HG03439 (cell line): Measurements from ENCODE around the gene KHK.

Source experiments
- ATAC-seq: cut with Tn5 transposase; IDR thresholded peaks from one replicate; pipeline ENCODE4 v1.9.1; 2021; ENCODE audit warnings: mild to moderate bottlenecking, moderate library complexity; ENCODE audit not compliant: unreplicated experiment

KHK gene

DNA sequence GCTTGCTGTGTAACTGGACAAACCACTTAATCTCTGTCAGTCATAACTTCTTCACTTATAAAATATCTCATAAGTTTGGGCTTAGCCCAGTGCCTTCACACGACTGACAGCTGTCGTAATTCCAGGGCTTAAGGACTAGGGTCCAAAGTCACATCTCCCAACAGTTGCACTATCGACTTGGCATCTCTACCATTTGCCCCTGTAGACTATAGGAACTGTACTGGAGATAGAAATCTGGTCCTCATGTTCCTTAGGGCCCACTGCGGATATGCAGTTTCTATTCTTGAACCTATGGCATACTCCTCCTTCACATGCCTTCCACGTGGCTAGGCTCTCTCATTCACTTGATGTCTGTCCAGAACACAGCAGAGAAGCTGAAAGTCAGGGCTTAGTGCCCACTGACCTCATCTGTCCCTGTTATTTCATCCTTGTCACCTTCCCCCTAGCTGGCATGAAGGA is 39.7 kb downstream of the KHK start:
- no peak for ATAC-seq

DNA sequence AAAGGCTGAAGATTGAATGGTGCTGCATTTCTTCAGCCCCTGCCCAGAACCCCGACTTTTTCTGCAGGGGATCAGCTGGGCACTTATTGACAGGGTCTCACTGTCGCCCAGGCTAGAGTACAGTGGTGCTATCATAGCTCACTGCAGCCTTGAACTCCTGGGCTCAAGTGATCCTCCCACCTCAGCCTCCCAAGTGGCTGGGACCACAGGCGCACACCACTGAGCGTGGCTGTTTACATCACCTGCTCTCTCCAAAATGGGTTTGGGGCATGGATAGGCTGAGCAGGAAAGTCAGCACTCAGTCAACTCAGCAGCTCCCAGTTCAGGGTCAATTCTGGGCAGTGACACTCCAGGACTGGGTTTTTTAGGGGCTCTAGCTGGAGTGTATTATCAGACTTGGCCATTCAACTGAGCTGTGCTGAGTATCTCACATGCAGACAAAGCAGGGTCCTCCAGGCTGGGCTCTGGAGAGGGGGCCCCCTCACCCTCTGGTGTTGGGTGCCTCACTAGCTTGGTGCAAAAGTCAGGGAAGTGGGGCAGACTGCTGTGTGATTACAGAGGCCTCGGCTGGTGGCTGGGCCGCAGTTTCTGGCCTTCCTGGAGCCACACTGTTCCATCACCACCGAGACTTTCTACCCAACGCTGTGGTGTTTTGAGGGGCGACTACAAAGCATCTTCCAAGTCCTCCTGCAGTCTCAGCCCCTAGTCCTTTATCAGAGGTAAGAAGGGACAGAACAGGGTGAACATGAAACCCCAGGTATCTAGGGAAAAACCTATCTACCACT is 41.5 kb downstream of the KHK start:
- no peak for ATAC-seq

DNA sequence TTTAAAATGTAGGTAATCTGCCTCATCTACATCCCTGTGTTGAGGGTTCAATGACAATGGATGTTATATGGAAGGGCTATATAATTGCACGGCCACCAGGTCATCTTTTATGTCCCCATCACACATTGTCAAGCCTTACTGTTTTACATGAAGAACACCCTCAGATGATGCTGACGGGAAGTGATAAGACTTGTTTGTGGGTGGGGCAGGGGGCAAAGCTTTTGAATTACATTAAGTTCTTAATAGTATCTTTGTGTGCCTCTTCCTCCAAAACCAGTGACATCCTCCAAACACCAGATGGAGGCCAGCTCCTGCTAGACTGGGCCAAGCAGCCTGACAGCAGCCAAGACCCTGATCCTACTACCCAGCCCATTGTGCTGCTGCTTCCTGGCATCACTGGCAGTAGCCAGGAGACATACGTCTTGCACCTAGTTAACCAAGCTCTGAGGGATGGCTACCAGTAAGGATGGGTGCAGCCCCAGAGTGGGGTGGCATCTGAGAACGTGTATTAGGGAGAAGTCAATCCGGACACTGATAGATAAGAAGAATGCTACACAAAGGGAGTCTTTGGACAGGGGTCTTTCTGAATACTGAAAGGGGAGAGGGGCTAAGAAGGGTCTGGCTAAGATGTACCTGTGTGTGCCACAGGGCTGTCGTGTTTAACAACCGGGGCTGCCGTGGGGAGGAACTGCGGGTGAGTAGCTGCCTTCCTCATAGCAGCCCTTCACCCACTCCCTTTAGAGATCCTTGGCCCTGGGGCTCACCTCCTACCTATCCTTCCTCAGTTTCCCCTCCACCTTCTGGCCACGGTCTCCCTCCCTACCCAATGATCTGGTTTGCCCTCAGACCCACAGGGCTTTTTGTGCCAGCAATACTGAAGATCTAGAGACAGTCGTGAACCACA is 42.3 kb downstream of the KHK start:
- ATAC-seq: no peak

DNA sequence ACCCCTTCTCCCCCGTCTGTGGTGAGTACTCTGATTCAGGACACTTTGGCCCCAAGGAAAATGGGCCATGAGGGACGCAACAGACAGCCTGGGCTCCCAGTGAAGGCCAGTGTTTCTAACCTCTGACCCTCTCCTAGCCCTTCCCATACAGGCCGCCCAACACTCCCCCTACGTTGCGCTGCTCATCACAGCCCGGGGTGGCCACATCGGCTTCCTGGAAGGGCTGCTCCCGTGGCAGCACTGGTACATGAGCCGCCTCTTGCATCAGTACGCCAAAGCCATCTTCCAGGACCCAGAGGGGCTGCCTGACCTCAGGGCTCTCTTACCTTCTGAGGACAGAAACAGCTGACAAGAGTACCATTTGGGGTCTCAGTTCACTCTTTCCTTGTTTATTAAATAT is 43.8 kb downstream of the KHK start:
- ATAC-seq: no peak

DNA sequence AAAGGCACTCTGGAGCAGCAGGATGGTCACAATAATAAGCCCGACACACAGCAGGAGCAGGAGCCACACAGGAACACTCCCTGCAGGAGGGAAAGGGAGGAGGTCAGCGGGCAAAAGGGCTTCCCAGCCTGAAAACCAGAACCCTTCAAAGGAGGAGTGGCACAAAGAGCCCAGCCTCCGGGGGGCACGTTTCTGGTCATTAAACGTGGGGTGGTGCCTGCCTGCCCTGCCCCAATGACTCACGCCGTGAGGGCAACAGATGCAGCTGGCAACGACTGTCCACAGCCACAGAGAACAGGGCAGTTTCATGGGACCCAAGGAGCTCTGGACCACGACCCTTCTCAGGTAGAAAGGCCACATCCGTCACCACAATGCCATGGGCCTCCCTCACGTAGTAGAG is 44.9 kb downstream of the KHK start:
- ATAC-seq: no peak

DNA sequence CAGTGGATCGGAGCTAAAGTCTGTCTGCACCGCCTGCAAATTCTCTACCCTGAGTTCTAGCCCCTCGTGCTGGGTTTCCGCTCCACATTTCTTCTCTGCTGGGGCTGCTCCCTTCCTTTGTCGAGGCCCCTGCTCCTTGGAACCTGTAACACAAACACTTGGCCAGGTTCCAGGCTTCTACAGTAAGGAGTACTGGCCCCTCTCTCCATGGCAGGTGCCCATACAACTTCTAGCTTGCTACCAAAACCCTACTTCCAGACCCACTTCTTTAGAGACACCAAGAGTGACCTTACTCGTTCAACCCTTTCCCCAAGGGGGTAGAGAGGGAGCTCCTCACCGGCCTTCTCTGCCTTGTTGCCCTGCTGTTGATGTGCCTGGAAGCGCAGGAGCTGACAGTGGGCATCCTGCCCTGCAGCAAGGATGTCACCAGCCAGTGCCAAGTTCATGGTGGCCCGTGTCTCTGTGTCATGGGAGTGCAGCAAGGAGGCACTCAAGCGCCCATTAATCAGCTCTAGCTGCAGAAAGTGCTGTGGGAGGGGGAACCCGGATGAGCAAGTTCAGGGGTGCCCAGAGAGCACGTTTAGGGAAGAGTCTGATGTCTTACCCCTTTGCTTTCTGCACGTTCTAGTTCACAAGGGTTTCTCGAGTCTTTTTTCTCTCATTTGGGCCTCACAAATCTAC is 46.8 kb downstream of the KHK start:
- ATAC-seq: no peak

DNA sequence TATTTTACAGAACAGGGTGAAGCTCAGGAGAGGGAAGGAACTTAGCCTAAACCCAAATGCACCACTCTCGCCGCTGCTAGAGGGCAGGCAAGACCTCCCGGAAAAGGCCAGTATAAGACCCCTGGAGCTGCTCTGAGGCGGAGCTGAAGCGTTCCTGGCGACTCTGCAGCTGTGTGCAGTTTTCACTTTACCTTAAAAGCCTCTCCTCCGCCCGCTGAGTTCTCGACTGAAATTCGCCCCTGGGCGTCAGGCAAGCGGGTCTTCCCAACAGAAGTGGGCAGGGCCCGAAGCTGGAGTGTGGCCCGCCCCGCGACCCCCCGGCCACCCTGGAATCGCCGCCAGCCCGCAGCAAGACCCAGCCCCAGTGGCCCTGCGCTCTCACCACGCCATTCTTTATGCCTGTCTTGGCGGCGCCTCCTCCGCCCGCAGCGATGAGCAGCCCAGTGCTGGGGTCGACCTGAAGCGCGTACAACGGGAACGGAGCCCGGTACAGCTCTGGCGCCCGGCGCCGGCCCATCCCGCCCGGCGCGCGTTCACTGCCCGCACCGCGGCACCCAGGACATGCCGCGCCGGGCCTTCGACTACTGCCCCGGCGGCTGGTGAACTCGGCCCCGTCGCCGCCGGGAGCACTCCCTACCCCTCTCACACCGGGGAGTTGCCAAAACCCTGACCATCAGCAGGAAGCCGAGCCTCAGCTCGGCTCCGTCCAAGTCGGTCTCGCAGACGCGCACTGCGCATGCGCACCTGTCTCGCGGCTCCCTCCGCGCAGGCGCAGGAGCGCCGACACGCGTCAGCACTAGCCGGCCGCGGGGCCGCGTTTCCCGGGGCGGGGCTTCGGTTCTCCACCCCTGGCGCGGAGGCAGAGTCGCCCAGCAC is 47.6 kb downstream of the KHK start, which contains the start of gene PREB:
Gene PREB (minus strand): TSS at position 732 of the 876 bp plus-strand sequence. CDS start 215 bp downstream, at position 517.
- ATAC-seq: peak; percentile 84

DNA sequence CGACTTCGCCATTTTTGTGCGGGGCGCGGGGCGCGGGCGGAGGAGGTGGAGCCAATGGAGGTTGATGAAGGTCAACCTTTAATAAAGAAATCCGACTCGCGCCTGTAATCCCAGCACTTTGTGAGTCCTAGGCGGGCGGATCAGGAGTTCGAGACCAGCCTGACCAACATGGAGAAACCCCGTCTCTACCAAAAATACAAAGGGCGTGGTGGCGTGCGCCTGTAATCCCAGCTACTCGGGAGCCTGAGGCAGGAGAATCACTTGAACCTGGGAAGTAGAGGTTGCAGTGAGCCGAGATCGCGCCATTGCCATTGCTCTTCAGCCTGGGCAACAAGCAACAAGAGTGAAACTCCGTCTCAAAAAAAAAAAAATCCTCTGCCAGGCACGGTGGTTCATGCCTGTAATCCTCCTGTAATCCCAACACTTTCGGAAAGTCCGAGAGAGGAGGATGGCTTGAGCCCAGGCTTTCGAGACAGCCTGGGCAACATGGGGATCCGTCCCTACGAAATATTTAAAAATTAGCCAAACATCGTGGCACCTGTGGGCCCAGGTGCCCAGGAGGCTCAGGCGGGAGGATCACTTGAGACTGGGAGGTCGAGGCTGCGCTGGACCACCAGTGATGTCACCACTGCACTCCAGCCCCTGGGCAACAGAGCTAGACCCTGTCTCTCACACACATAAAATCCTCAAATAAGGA is 48.4 kb downstream of the KHK start:
- no peak for ATAC-seq

DNA sequence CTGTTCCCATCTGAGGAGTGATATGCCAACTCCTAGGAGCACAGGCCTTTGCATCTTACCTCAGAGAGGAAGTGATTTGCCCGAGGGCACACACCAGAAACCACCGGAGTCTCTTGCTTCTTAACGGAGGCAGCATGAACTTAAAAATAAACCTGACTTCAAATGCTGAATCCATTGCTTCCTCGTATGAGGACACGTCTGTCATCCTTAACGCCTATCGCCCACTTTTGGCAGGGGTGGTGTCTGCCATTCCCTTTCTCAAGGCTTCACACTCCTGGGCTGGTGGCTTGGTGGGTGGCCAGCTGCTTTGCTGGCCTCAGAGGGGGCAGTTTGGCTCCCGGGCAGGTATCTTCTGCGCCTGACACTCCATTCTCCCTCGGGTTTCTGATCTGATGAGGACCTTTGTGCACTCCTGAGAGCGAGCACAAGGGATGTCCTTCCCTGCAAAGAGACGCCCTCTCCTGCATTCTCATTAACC is 48.9 kb downstream of the KHK start:
- ATAC-seq: no peak

DNA sequence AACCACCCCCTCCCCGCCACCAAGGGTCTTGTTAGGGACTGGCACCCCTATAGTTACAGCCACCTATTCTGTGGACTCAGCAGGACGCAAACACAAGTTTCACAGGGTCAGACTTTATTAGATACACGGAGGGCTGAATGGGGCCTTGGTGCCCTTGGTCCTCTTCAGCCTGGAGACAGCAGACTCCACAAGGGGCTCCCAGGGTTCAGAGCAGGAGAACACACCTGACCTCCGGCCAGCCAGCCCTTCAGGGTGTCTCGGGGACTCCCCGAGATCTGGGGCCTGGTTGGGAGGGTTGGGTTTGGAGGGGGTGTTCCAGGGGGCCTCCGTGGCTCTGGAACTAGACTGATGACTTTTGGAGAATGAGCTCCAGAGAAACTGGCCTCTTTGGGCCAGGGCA is 50.2 kb downstream of the KHK start:
- ATAC-seq: no peak

DNA sequence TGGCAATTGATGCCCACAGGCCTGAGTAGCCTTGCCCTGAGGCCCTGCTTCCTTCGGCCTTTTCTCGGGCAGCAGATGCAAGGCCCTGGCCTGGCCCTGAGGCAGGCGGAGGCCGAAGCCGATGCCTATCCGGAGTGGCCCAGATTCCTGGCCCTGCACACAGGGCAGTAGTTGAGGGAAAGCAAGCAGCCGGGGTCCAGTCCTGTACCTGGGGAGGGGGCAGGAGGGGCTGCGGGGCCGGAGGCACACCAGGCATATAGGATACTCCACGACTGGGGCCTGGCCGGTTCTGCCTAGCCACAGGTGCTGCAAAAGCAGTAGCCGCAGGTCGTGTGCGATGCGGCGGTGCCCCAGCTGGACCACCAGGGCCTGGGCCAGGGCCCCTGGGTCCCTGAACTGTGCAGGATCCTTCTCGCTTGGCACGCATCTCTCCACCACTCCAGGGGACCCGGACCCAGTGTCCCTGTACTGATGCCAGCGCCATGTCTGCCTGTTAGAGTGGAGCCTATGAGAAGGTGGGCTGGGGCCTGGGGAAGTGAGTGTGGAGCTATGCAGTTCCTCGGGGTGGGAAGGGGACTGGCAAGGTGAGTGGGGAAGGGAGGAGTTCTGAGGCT is 50.9 kb downstream of the KHK start:
- no peak for ATAC-seq

DNA sequence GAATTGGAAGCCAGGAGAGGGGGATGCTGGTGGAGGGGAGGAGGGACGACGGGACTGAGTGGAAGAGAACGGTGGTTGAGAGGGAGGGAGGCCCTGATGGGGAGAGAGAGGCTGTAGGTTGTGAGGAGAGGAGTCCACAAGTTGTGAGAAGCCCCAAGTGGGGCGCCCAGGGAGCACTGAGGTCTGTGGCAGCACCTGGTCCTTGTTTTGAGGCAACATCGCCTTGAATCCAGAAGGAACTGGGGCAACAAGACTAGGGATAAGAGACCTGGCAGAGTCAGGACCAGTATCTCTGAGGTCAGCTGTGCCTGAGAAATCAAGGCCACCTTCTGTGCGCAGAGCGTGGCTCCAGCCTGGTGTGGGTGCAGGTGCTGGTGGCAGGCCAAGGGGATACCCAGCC is 51.5 kb downstream of the KHK start:
- no peak for ATAC-seq

DNA sequence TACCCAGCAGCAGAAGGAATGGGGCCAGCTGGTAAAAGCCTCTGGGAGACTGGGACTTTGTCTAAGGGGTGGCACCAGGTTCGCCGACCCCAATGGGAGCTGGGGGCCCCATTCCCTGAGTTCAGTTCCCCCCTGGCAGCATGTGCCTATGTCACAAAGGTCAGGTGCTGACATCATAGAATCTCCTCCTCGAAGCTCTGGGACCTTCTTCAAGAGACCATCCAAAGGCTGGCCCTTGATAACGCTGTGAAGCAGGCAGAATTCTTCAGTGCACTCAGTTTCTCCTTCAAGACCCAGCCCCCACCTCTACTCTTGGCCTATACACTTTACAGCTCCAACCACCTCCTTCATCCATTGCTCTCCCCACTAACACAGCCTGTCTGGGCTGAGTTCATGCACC is 52.7 kb downstream of the KHK start, which contains the start of gene PRR30:
Gene PRR30 (minus strand): TSS at position 101 of the 400 bp plus-strand sequence. CDS start 1,081 bp downstream, outside the sequence.
- ATAC-seq: no peak

DNA sequence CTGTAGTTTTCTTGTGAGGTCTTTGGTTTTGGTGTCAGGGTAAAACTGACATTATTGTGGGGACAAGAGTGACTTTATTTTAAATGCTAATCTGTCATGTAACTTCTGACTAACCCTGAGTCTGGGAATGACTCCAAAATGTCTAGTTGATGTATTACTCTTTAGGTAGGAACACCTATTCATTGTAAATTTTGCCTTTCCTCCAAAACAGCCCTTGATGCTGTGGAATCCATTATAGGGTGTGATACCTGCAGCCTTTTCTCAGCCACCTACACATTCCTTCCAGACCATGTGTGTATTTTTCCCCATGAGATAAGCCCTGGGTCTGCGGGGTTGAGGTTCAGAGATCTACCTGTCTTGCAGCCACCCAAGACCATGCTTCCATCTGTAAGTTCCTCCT is 56.7 kb downstream of the KHK start:
- no peak for ATAC-seq

DNA sequence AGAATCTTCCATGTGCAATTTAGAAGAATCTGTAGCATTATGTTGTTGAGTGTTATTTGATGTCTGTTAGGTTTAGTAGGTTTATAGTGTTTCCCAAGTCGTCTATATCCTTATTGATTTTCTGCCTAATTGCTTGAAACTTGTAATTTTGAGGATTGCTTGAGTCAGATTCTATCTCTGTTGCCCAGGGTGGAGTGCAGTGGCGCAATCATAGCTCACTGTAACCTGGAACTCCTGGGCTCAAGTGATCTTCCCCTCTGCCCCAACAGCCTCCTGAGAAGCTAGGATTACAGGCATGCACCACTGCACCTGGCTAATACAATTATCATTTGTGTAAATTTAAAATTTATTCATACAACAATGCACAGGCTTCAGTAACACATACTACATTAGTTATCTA is 59.1 kb downstream of the KHK start:
- no peak for ATAC-seq

DNA sequence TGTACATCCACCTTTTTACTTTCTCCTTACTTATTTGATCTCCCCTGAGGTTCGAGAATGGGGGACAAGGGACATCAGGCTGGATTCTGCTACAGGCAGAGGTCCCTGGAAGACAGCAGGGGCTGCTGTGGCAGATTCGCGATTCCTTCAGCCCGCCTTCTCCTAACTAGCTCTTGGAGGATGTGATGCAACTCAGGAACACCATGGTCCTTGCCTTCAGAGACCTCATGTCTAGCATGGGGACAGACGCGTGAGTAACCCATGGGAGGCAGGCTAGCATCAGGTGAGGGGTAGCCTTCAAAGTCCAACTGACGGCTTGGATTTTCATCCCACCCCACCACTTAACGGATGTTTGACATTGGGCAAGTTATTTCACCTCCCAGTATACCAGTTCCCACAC is 61.4 kb downstream of the KHK start:
- no peak for ATAC-seq

DNA sequence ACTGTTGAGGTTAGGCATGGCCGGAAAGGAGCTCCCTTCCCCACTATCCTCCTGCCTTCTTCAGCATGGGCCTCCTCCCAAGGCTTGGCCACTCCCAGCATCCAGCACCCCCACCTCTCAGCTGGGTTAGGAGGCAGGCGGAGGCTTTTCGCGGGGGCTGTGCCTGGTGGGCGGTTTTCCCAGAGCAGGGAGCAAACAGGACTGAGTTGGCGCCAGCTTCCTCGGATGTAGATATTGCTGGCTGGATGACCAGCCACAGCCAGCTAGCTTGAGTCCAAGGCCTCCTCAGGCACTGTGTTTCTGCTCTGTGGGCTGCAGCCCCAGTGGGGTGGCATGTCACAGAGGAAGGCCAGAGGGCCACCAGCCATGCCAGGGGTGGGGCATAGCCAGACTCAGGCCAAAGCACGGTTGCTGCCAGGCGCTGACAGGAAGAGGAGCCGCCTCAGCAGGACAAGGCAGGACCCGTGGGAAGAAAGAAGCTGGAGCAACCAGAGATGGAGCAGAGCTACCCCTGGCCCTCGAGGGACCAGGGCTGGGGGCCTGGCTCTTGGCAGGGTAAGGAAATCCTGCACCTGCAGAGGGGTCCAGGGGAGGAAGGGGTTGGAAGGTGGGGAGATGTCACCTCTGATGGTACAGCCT is 62.3 kb downstream of the KHK start, which contains the start of gene TCF23:
Gene TCF23 (plus strand): TSS at position 204 of the 639 bp plus-strand sequence. CDS start 130 bp downstream, at position 334.
- ATAC-seq: no peak
